ENCODE data around the gene AFAP1L1. TPM values are rescaled to one million over a fixed set of nuclear protein-coding genes. Genes with fewer than 3 reads are reported as not detected.
A peak's percentile ranks its signal among the peaks of the same experiment; 100 is the strongest.

The AFAP1L1 gene
- total and polyA plus RNA-seq, 2 of the 13 experiments (the other 11 are each of a cell fraction or from before 2014, with no cell fraction given): 0.38 to 1.0 TPM

GRCh38 chr5:149357370-149358293 is 86.0 kb downstream of the AFAP1L1 start, which contains the start of gene PCYOX1L (continued):
- 0 out of 2 replicates have a peak, but pooled peaks have one; percentile 54 for TF ChIP-seq THAP9 (CRISPR knock-in tag; IDR thresholded peaks at IDR 0.05; ENCODE audit: borderline replicate concordance)
- TF ChIP-seq BRCA1 (CRISPR knock-in tag; IDR thresholded peaks at IDR 0.05): no peak
- no peak for TF ChIP-seq MBNL3 (CRISPR knock-in tag; conservative IDR thresholded peaks at IDR 0.05)
- TF ChIP-seq ZSCAN25 (CRISPR knock-in tag; IDR thresholded peaks at IDR 0.05): no peak
- TF ChIP-seq ZNF205 (CRISPR knock-in tag; IDR thresholded peaks at IDR 0.05): no peak
- no peak for TF ChIP-seq ZNF10 (CRISPR knock-in tag; IDR thresholded peaks at IDR 0.05; ENCODE audit: borderline replicate concordance, low read depth)
- TF ChIP-seq SALL1 (CRISPR knock-in tag; IDR thresholded peaks at IDR 0.05): peak; percentile 43; the same call in 1 of the 2 replicates
- 0 out of 2 replicates have a peak, but pooled peaks have one; percentile 71 for TF ChIP-seq ZNF446 (CRISPR knock-in tag; IDR thresholded peaks at IDR 0.05)
- peak; percentile 71; the same call in 1 of the 2 replicates for TF ChIP-seq SPEN (CRISPR knock-in tag; IDR thresholded peaks at IDR 0.05; ENCODE audit: low read depth)
- no peak for TF ChIP-seq ZUFSP (CRISPR knock-in tag; IDR thresholded peaks at IDR 0.05; ENCODE audit: borderline replicate concordance)
- TF ChIP-seq CREB1 (IDR thresholded peaks at IDR 0.05): 0 out of 2 replicates have a peak, but pooled peaks have one; percentile 34
- TF ChIP-seq CREB1 (CRISPR knock-in tag; IDR thresholded peaks at IDR 0.05): no peak
- no peak for TF ChIP-seq ATF6 (CRISPR knock-in tag; conservative IDR thresholded peaks at IDR 0.05)
- no peak for TF ChIP-seq MTA3 (CRISPR knock-in tag; IDR thresholded peaks at IDR 0.05)
- no peak for TF ChIP-seq ZNF383 (CRISPR knock-in tag; IDR thresholded peaks at IDR 0.05; ENCODE audit: borderline replicate concordance)
- peak; percentile 60; the same call in 1 of the 2 replicates for TF ChIP-seq KDM2A (CRISPR knock-in tag; IDR thresholded peaks at IDR 0.05; ENCODE audit: borderline replicate concordance, low read depth)
- peak; percentile 88 for TF ChIP-seq ZNF687 (CRISPR knock-in tag; IDR thresholded peaks at IDR 0.05)
- no peak for TF ChIP-seq RAD21 (CRISPR knock-in tag; IDR thresholded peaks at IDR 0.05)

Data from HepG2 (cell line).